AG09319 (cell line): ENCODE results near the gene CFAP46.
"Not testable (repeated sequence)": the region's sequence is repeated elsewhere in the genome, so short reads cannot be mapped to it uniquely, and the experiment has no call there.

Source experiments
- DNase-seq: peaks from one replicate; pipeline ENCODE4 v3.0.0-alpha.2; 2010; ENCODE audit warnings: low read depth; ENCODE audit errors: extremely low read depth
- TF ChIP-seq, protein P1 (sequence below): IDR thresholded peaks from 2 replicates; pipeline ENCODE4 v1.5.1; 2011; ENCODE audit warnings: low read depth, mild to moderate bottlenecking, inconsistent platforms, low read length, moderate library complexity

The CFAP46 gene

DNA sequence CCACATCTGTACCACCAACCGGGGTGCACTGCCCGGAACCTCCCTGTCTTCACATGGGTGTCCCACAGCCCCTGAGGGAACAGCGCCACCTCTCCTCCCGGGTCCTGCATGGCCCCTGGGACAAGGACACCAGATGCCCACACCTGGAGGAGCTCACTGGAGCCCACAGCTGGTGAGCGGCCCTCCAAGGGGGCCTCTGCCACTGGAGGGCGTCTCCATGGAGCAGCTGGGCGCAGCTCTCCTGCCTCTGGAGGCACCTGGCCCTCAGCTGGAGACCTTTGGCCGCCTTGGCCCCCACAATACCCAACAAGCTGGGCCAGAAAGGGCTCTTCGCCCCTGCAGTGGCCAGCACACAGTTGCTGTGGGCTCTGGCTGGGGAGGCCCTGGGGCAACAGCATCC is 149.2 kb downstream of the CFAP46 start:
- TF ChIP-seq, protein P1, sequence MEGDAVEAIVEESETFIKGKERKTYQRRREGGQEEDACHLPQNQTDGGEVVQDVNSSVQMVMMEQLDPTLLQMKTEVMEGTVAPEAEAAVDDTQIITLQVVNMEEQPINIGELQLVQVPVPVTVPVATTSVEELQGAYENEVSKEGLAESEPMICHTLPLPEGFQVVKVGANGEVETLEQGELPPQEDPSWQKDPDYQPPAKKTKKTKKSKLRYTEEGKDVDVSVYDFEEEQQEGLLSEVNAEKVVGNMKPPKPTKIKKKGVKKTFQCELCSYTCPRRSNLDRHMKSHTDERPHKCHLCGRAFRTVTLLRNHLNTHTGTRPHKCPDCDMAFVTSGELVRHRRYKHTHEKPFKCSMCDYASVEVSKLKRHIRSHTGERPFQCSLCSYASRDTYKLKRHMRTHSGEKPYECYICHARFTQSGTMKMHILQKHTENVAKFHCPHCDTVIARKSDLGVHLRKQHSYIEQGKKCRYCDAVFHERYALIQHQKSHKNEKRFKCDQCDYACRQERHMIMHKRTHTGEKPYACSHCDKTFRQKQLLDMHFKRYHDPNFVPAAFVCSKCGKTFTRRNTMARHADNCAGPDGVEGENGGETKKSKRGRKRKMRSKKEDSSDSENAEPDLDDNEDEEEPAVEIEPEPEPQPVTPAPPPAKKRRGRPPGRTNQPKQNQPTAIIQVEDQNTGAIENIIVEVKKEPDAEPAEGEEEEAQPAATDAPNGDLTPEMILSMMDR, result no peak
- no peak for DNase-seq

DNA sequence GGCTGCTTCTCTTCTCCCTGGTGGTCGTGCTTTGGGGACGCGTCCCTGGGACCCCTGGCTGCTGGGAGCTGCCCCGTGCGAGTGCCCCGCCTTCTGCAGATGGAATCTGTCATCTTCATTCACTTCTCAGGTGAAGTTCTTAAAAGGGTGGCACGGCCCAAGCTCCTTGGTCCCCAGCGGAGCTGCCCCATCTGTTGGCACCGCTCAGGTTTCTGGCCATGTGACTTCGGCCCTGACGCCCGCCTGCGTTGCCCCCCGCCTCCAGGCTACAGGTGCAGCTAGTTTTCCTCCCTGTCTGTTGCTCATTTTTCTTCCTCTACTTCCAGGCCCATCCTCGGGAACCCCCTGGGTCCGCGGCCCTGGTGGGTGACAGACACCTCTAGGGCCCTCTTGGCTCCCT is 149.6 kb downstream of the CFAP46 start:
- TF ChIP-seq, protein P1, result no peak
- DNase-seq, result no peak

DNA sequence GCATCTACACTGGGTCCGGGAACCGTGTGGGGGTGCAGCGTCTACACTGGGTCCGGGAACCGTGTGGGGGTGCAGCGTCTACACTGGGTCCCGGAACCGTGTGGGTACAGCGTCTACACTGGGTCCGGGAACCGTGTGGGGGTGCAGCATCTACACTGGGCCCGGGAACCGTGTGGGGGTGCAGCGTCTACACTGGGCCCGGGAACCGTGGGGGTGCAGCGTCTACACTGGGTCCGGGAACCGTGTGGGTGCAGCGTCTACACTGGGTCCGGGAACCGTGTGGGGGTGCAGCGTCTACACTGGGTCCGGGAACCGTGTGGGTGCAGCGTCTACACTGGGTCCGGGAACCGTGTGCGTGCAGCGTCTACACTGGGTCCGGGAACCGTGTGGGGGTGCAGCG is 150.3 kb downstream of the CFAP46 start:
- not testable (repeated sequence) for DNase-seq

DNA sequence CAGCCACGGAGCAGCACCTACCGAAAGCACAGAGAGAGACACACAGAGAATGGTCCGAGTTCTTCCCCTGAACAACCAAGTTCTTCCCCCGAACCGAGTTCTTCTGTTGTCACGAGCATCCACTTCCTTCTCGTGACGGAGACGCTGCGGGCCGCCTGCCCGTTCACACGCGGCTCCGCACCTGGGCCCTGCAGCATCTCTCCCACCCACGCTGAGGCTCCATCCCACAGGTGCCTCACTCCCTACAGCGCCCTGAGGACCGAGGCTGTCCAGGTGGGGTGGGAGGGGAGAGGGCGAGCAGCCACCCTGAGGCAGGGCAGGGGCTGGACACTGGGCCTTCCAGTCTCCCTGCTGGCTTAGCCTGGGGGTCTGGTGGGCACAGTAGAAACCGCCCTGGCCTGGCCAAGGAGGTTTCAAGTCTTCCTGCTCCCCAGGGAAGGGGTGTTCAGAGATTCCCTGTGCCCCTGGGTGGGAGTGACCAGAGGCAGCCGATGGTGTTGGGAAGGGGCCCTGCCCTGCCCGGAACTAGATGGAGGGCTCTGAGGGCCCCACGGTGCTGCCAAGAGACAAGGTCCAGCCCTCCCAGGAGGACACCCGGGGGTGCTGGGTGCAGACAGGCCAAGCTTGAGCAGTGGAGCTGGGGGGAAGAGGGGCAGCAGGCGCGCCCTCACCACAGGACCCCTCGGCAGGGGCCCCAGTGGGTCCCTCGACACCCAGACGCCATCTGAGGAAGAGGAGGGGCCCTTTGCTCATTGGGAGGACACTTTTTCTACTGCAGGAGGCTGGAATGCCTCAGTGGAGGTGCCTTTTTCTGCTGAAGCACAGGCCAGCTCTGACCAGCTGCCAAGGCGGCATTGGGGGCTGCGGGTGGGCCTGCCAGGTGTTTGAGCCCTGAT is 151.2 kb downstream of the CFAP46 start:
- no peak for DNase-seq
- TF ChIP-seq, protein P1, result no peak

DNA sequence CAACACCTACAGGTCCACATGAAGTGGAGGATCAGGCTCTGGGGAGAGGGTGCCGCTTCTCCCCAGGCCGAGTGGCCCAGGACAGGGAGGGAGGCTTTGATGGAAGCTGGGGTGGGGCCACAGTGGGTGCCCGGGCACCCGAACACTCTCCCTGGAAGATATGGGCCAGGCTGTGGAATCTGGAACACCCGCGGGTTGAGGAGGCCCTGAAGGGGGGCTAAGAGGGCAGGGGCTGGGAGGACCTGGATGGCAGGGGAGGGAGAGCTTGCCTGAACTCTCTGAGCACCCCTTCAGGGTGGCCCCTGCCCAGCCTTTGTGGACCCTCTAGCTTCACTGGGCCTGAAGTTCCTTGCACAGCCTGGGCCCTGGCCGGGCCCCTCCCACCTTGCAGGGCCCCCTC is 151.9 kb downstream of the CFAP46 start:
- TF ChIP-seq, protein P1, result no peak
- no peak for DNase-seq

DNA sequence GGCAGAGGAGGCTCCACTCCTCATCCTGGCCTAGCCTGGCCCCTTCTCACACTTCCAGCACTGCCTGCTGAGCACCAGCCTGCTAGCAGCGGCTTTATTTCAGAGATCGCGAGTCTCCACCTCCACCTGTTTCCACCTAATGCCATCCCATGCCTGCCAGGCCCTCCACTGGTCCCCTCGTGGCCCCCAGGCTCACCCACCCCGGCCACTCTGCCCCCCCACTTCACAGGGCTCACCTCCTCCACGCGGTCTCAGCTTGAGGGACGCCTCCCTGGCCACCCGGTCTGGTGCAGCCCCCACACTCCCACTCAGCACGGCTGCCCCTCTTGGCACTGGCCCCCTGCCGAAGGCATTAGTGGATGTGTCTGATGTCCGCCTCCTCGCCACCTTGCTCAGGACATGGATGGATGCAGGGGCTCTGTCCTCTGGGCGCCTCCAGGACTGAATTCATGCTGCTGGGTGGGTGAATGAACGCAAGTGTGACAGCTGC is 152.7 kb downstream of the CFAP46 start:
- DNase-seq, result no peak
- TF ChIP-seq, protein P1, result no peak

DNA sequence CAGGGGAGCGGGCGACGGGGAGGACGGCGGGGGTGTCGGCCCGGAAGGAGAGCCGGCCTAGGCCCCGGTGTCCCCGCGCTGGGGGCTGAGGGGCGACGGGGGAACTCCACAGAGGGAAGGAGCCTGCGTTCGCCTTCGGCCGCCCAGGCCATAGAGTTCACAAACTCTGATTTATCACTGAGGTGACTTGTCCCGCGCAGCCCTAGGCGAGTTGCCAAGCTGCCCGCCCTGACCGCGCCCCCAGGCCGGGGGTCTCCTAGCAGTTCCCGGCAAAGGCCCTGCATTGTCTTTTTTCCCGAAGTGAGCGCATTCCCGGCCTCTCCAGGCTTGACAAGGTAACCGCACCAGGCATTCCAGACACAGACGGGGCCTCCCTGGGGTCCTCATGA is 153.5 kb downstream of the CFAP46 start:
- no peak for DNase-seq
- TF ChIP-seq, protein P1, result no peak
